Neural cell (in vitro differentiated cells): Measurements from ENCODE around the gene ZNF597. TPM values are rescaled to one million over a fixed set of nuclear protein-coding genes. Genes with fewer than 3 reads are reported as not detected.

ENCODE experiments used
- H2AFZ ChIP-seq: fragments of 200-600, 300-800 bp; sonication (generic), shearing (Covaris generic); 2 replicates; pipeline ENCODE4 v1.6.0; 2014; ENCODE audit warnings: low read depth, mild to moderate bottlenecking, antibody characterized with exemption, low read length, moderate library complexity
- H3F3A ChIP-seq: fragments of 200-600 bp; shearing (Covaris generic); 2 replicates; pipeline ENCODE4 v1.6.1; 2016; ENCODE audit warnings: mild to moderate bottlenecking, moderate library complexity, mixed read lengths, antibody characterized with exemption, low read length; ENCODE audit not compliant: insufficient read depth, poor library complexity, severe bottlenecking
- H3K27ac ChIP-seq: fragments of 200-600, 300-800 bp; sonication (generic), shearing (Covaris generic); 2 replicates; pipeline ENCODE4 v1.5.1; 2014; ENCODE audit warnings: mild to moderate bottlenecking, low read length, moderate library complexity
- H3K27me3 ChIP-seq: fragments of 300-800, 200-600 bp; sonication (generic), shearing (Covaris generic); 2 replicates; pipeline ENCODE4 v1.6.0; 2014; ENCODE audit warnings: mild to moderate bottlenecking, low read depth, low read length, moderate library complexity; ENCODE audit not compliant: insufficient read depth
- H3K36me3 ChIP-seq: fragments of 300-800, 200-600 bp; sonication (generic), shearing (Covaris generic); 2 replicates; pipeline ENCODE4 v1.5.1; 2014; ENCODE audit warnings: mild to moderate bottlenecking, antibody characterized with exemption, low read length, moderate library complexity; ENCODE audit not compliant: insufficient read depth
- H3K4me2 ChIP-seq: fragments of 300-800, 200-600 bp; sonication (generic), shearing (Covaris generic); 2 replicates; pipeline ENCODE4 v1.6.0; 2014; ENCODE audit warnings: mild to moderate bottlenecking, low read length
- H3K4me3 ChIP-seq: fragments of 300-800, 200-600 bp; sonication (generic), shearing (Covaris generic); 2 replicates; pipeline ENCODE4 v1.5.1; 2014; ENCODE audit warnings: mild to moderate bottlenecking, low read length, moderate library complexity
- H3K79me2 ChIP-seq: fragments of 200-600 bp; shearing (Covaris generic); replicated peaks from 2 replicates; pipeline ENCODE4 v1.6.0; 2014; ENCODE audit warnings: mild to moderate bottlenecking, low read length, moderate library complexity; ENCODE audit not compliant: insufficient read depth
- H3K9ac ChIP-seq: fragments of 300-800, 200-600 bp; sonication (generic), shearing (Covaris generic); 2 replicates; pipeline ENCODE4 v1.6.1; 2016; ENCODE audit warnings: mild to moderate bottlenecking, low read length, mixed read lengths
- H3K9me2 ChIP-seq: fragments of 200-600 bp; shearing (Covaris generic); 2 replicates; pipeline ENCODE4 v1.6.1; 2016; ENCODE audit warnings: mild to moderate bottlenecking, low read length, mixed read lengths; ENCODE audit not compliant: insufficient read depth
- H3K9me3 ChIP-seq: fragments of 200-600, 300-800 bp; sonication (generic), shearing (Covaris generic); 2 replicates; pipeline ENCODE4 v1.6.1; 2016; ENCODE audit warnings: mild to moderate bottlenecking, mixed run types, low read length, moderate library complexity, mixed read lengths
- H4K20me1 ChIP-seq: fragments of 200-600 bp; shearing (Covaris generic); 2 replicates; pipeline ENCODE4 v1.6.1; 2016; ENCODE audit warnings: mild to moderate bottlenecking, mixed run types; ENCODE audit not compliant: insufficient read depth
- CTCF ChIP-seq: fragments of 450-650 bp; IDR thresholded peaks from 2 replicates; pipeline ENCODE4 v1.5.1; 2014; ENCODE audit warnings: antibody characterized with exemption, mild to moderate bottlenecking, moderate library complexity; ENCODE audit not compliant: poor library complexity, severe bottlenecking
- EP300 ChIP-seq: fragments of 450-650 bp; conservative IDR thresholded peaks from 2 replicates; pipeline ENCODE4 v1.6.1; 2014; ENCODE audit warnings: antibody characterized with exemption, mild to moderate bottlenecking, moderate library complexity; ENCODE audit not compliant: poor library complexity, severe bottlenecking
- EZH2 ChIP-seq: fragments of 200-600, 300-800 bp; shearing (Covaris generic), sonication (generic); IDR thresholded peaks from 2 replicates; pipeline ENCODE4 v1.6.1; 2014; ENCODE audit warnings: antibody characterized with exemption, low read length, borderline replicate concordance, mild to moderate bottlenecking; ENCODE audit not compliant: insufficient read depth, poor library complexity, severe bottlenecking
- MXI1 ChIP-seq: fragments of 450-650 bp; conservative IDR thresholded peaks from 2 replicates; pipeline ENCODE4 v1.6.1; 2014; ENCODE audit warnings: antibody characterized with exemption, mild to moderate bottlenecking; ENCODE audit not compliant: poor library complexity, severe bottlenecking
- POLR2AphosphoS5 ChIP-seq: IDR thresholded peaks from 2 replicates; pipeline ENCODE4 v1.6.1; 2012
- RAD21 ChIP-seq: fragments of 450-650 bp; conservative IDR thresholded peaks from 2 replicates; pipeline ENCODE4 v1.6.1; 2014; ENCODE audit warnings: antibody characterized with exemption, mild to moderate bottlenecking, moderate library complexity
- REST ChIP-seq: IDR thresholded peaks from 2 replicates; pipeline ENCODE4 v1.6.1; 2012; ENCODE audit warnings: borderline replicate concordance
- SMC3 ChIP-seq: fragments of 450-650 bp; conservative IDR thresholded peaks from 2 replicates; pipeline ENCODE4 v1.6.1; 2014; ENCODE audit warnings: antibody characterized with exemption, mild to moderate bottlenecking, moderate library complexity; ENCODE audit not compliant: poor library complexity
- TAF1 ChIP-seq: IDR thresholded peaks from 2 replicates; pipeline ENCODE4 v1.6.1; 2012; ENCODE audit warnings: low read depth
- polyA plus RNA-seq: library from polyadenylated mRNA; depleted of rRNA; stranded (reverse); fragments of >200 nt; gene quantifications from 2 replicates; pipeline ENCODE4 v1.2.3, GENCODE V29; 2014

Gene ZNF597
- polyA plus RNA-seq, 1 donor from 2014 or later = 2.0 TPM

DNA sequence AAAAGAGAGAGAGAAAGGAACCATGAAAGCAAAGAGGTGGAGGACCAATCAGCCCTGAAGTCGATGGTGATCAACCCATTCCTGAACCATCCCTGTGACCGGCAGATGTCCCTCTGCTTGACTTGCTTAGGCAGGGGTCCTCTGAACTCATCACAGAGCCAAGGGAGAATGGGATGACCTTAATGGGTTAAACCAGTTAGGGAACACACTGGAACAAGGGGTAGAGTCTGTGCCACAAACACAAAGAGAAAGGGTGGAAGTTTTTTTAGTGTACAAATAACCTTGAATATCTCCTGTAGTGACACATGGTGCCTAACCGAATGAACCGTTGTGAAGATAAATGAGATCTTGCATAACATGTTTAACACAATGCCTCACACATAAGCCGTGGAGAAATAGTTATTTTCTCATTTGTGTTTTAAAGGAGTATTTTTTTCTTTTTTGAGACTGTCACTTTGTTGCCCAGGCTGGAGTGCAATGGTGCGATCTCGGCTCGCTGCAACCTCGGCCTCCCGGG lies 11.4 kb upstream of the ZNF597 start:
- H3K79me2 ChIP-seq = peaks cover 15% of the 10 kb centered on the region
- no peak overlapping the region for H2AFZ ChIP-seq
- H3K4me2 ChIP-seq = no peak overlapping the region
- H3K9ac ChIP-seq = no peak overlapping the region
- no peaks in the 10 kb centered on the region for H3K9me3 ChIP-seq
- no peak overlapping the region for H3K4me3 ChIP-seq
- H3K36me3 ChIP-seq = no peaks in the 10 kb centered on the region
- H3F3A ChIP-seq = no peaks in the 10 kb centered on the region
- H3K9me2 ChIP-seq = no peaks in the 10 kb centered on the region
- H4K20me1 ChIP-seq = no peaks in the 10 kb centered on the region
- TF ChIP-seq SMC3 (no peak), EZH2 (no peak), RAD21 (no peak), EP300 (no peak), CTCF (no peak), MXI1 (no peak), POLR2AphosphoS5 (no peak), TAF1 (no peak), REST (no peak)
- no peaks in the 10 kb centered on the region for H3K27me3 ChIP-seq
- no peak overlapping the region for H3K27ac ChIP-seq

DNA sequence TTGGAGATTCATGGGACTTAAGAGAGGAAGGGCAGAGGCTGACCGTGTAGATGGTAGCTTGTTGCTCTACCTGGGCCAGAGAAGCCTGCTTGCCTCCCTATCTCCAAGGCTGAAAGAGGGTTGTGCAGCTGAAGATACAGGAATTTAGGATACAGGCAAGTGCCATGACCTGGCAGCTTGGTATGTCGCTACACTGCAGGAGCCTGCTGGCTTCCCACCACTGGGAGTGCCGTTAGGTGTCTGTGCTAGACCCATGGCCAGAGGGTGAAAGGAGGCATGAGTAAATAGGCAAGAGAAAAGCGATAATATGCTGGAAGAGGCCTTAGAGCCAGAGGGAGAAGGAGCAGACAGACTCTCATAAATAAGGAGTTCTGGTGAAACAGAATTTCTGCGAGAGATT lies 10.8 kb upstream of the ZNF597 start:
- Histone ChIP-seq H3K4me3 (no peak overlapping the region), H3K9me2 (no peaks in the 10 kb centered on the region), H3K9me3 (no peaks in the 10 kb centered on the region), H3K4me2 (no peak overlapping the region), H2AFZ (no peak overlapping the region), H3K27me3 (no peaks in the 10 kb centered on the region), H3K79me2 (peaks cover 9% of the 10 kb centered on the region), H4K20me1 (no peaks in the 10 kb centered on the region), H3K27ac (no peak overlapping the region), H3K9ac (no peak overlapping the region), H3F3A (no peaks in the 10 kb centered on the region), H3K36me3 (no peaks in the 10 kb centered on the region)
- no peak for TF ChIP-seq POLR2AphosphoS5
- TF ChIP-seq SMC3 = no peak
- TF ChIP-seq RAD21 = no peak
- TF ChIP-seq REST = no peak
- no peak for TF ChIP-seq EZH2
- TF ChIP-seq EP300 = no peak
- TF ChIP-seq MXI1 = no peak
- no peak for TF ChIP-seq TAF1
- no peak for TF ChIP-seq CTCF
